GM18499 (cell line): ENCODE measurements around the gene ADAMTS17.
"Not testable (repeated sequence)": the region's sequence is repeated elsewhere in the genome, so short reads cannot be mapped to it uniquely, and the experiment has no call there.

Source experiments
- ATAC-seq: cut with Tn5 transposase; IDR thresholded peaks from one replicate; pipeline ENCODE4 v1.9.1; 2021; ENCODE audit warnings: moderate number of reproducible peaks; ENCODE audit not compliant: insufficient read depth, unreplicated experiment

Gene ADAMTS17

DNA sequence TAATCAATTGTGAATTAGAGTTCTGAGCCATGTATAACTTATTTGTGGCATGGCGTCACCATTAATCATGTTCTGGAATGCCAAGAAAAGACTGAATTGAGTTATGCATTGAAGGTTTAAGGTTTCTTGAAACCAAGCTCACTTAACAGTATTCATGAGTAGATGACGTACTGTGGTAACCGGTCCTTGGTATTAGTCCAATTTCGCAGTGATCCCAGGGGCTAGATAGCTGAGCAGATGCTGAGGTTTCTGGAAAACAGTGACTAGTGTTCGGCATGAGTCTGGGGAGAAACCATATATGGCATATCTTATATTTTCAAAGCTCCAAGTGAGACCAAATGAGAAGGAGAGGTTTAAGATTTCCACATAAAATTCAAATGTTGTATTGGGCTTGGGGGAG, 390.3 kb downstream of the ADAMTS17 start:
- no peak for ATAC-seq

DNA sequence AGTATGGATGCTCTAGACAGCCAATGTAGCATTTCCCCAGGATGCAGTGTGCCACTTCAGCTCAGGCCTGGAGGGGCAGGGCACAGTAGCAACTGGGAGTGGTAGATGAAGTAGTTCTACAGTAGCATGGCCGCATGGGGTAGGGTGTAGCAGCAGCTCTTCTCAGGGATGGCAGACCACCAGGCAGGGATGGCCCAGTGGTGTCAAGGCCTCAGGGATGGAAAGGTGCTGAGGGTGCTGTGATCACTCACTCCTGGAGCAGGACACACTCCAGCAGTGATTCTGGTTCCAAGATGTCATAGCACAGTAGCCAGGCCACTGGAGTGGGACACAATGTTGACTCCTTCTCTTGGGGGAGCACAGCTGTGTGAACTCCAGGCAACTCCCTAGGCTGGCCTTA, 397.6 kb downstream of the ADAMTS17 start:
- ATAC-seq = no peak

GRCh38 chr15:99943466-99943865, 398.3 kb downstream of the ADAMTS17 start:
- no peak for ATAC-seq

DNA sequence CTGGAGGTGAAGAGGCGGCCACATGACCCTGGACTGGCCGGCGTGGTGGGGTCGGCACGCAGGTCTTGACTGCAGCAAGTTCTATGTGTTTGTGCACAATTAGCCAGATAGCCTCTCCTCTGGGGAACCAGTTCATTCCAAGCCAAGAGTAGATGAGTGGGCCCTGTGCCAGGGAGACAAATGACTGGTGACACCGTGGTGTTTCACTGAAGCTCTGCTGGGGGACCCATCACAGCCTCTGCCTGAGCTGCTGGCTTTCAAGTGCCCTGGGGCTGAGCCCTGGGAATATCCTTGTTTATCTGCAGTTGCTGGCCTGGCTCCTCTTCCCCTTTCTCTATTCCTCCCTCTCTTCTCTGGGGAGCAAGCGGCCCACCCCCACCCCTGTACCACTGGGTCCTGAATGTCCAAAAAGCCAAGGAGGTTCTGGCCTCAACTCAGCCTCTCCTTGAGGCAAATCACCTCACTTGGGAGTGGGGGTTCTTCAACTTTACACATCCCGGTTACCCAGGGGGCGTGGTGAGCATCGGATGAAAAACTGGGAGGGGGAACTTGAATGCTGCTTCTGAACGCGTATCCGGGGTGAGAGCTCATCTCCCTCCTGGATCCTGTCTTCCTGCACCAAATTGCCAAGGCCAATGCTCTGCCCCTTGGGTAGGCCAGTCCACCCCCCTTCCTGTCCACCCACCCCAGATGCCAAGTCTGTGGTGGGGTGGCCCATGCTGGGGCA, 408.9 kb downstream of the ADAMTS17 start:
- ATAC-seq = no peak

DNA sequence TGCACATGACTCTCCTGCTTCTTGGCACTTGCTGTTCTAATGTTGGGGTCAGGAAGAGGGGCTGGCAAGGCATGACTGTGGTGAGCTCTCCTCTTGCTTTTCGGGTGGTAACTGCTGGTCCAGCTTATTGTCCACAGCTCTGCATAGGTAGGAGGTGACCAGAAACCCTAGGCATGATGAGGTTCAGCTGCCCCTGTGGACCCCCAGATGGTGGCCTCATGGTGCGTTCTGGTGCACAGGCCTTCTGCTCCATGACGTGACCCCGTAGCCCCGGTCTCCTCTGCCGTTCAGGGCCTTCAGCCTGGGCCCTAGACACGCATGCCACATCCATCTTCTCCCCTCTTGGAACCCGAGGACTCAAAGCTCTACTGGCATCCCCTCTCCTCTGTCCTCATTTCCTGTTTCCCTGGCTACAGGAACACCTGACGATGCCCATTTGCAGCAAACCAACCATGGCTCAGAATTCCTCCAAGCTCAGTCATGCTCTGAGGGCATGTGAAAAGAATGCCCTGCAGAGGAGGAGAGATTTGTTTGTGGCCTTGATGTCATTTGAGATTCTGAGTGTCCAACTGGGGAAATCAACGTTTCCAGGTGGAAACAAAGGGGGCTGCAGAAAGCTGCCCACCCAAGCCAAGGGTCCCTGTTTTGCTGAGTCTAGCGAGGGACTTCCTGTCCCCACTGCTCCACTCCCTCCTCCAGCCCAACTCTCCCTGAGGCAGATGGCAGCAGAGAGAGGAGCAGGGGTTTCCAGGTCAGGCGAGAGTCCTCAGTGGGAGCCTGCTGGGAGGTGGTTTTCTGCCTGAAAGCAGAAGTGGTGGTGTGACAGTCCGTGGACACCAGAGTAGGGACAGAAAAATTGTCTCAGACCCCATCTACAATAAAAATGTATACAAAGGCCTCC, 409.8 kb downstream of the ADAMTS17 start:
- ATAC-seq = no peak

DNA sequence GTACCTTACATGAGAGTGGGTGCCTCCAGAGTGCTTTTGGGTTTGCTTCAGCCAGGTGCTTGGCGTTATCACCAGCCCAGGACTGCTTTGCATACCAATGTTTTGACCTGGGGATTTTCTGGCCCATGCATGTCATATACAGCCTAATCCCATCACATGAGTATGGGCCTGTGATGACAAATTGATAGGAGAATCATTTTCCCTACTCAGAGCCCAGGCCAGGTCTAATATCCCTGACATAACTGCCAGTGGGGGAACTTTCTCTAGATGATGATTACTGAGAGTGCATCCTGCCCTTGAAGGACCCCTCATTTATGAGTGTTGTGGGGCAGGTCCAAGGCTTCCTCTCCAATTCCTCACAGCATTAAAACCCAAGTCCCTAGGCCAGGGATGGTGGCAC, 411.1 kb downstream of the ADAMTS17 start:
- ATAC-seq = no peak

- ATAC-seq = no peak
Measured at GRCh38 chr15:99929266-99929665, 412.5 kb downstream of the ADAMTS17 start.

- peak; percentile 62 for ATAC-seq
Measured at GRCh38 chr15:99928429-99928981, 413.3 kb downstream of the ADAMTS17 start.

GRCh38 chr15:99926532-99926931, 415.2 kb downstream of the ADAMTS17 start:
- ATAC-seq = not testable (repeated sequence)

DNA sequence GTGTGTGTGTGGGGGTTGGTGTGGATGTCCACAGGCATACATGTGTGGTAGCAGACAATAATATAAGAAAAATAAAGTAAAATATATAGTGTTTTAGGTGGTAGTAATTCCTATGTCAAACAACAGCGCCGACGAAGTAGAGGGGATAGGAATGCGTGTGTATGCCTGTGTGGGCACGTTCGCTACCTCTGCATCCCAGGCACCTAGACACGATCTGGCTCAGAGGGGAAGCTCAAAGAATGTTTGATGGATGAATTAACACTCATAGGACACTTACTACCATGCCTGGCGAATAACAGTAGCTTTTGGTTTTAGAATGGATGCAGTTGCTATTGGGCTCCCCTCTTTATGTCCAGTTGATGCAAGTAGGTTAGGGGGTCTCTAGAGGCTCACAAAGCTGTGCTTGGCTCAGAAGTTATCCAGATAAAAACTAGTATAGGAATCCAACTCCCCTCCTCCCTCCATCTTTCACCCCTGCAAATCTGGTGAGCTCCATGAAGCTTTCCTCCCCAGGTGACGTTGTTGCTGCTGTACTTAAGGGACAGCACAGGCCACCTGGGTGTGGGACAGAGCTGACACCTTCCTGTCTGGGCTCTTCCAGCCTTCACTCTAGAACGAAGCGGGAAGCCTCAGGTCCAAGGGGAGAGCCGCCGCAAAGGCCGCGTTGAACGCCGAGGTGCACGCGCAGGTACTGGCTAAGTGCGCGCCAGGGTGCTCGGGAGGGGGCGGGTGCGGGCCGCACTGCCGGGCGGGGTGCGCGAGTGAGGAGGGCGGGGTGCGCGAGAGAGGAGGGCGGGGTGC, 415.9 kb downstream of the ADAMTS17 start:
- no peak for ATAC-seq

DNA sequence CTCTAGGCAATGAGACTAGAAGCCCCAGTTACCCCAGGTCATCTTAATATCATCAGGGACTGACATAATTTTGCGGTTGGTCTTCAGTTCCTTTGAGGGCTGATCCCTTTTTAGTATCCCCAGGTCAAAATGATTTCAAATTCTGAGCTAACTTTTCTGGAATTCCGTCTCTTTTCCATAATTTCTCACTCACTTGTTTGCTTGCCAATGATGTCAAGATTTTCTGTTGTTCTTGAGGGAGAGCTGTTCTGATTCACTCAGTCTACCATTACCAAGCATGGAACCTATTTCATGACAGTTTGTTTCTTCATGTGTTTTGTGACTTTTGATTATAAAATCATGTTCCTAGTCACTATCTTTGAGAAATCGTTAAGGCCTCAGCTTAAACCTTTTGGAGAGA, 418.1 kb downstream of the ADAMTS17 start:
- ATAC-seq = no peak
